RWPE1 (cell line): ENCODE results near the gene ZNRF4.

Experiments used
- CTCF ChIA-PET: fragments of 350-600 bp; sonication (Branson Sonifier 250); formaldehyde crosslinking; extraction: SDS; loops from one replicate; lab custom pipeline; 2021; lab: Yijun Ruan, JAX
- POLR2A ChIA-PET: fragments of 400-600 bp; formaldehyde crosslinking; extraction: SDS; loops from one replicate; lab custom pipeline; 2020; ENCODE audit warnings: antibody characterized with exemption; ENCODE audit not compliant: low non-redundant PET; lab: Yijun Ruan, JAX
- DNase-seq: peaks from one replicate; pipeline ENCODE4 v3.0.0; 2012; ENCODE audit warnings: low spot score
- H3K27ac ChIP-seq: fragments of 450-650 bp; 2 replicates; pipeline ENCODE4 v1.5.1; 2017
- CTCF ChIP-seq: fragments of 450-650 bp; conservative IDR thresholded peaks from 2 replicates; pipeline ENCODE4 v1.5.1; 2017; ENCODE audit warnings: low read depth, mild to moderate bottlenecking

Gene ZNRF4

GRCh38 chr19:5492635-5493409 lies 37.6 kb downstream of the ZNRF4 start:
- ChIA-PET POLR2A (no interaction called here), CTCF (no interaction called here)
- no peak for DNase-seq
- TF ChIP-seq CTCF, result no peak
- H3K27ac ChIP-seq, result no peak overlapping the region

- no peak for DNase-seq
- no peak overlapping the region for H3K27ac ChIP-seq
- CTCF ChIA-PET, result no interaction called here
- POLR2A ChIA-PET, result no interaction called here
- no peak for TF ChIP-seq CTCF
Measured at GRCh38 chr19:5494773-5495172, 39.6 kb downstream of the ZNRF4 start.

GRCh38 chr19:5495792-5496191 lies 40.6 kb downstream of the ZNRF4 start:
- POLR2A ChIA-PET, result no interaction called here
- no peak for DNase-seq
- H3K27ac ChIP-seq, result no peak overlapping the region
- TF ChIP-seq CTCF, result no peak
- CTCF ChIA-PET, result no interaction called here

- no peak overlapping the region for H3K27ac ChIP-seq
- POLR2A ChIA-PET, result no interaction called here
- DNase-seq, result no peak
- no peak for TF ChIP-seq CTCF
- CTCF ChIA-PET, result interaction anchor here (0.5 to 0.6 kb wide), 2 partner anchors 19 to 68 kb away, joined by 7 read pairs; no protein-coding TSS in a partner anchor
Measured at GRCh38 chr19:5497297-5497696, 42.1 kb downstream of the ZNRF4 start.

- no peak overlapping the region for H3K27ac ChIP-seq
- DNase-seq, result no peak
- POLR2A ChIA-PET, result no interaction called here
- no peak for TF ChIP-seq CTCF
- CTCF ChIA-PET, result no interaction called here
Measured at GRCh38 chr19:5498830-5499550, 43.8 kb downstream of the ZNRF4 start.

- no peak for DNase-seq
- ChIA-PET POLR2A (no interaction called here), CTCF (interaction anchor here (0.6 to 0.8 kb wide), 2 partner anchors 43 to 434 kb away, joined by 3 to 5 read pairs; no protein-coding TSS in a partner anchor)
- no peak for TF ChIP-seq CTCF
- no peak overlapping the region for H3K27ac ChIP-seq
Measured at GRCh38 chr19:5501907-5502306, 46.7 kb downstream of the ZNRF4 start.
